Stimulated activated naive CD8-positive, alpha-beta T cell treated with anti-CD3 and anti-CD28 coated beads, Interleukin-15, Interleukin-2, amounts not matched to agents 100 ng/mL and 50 ng/mL, for 24 hours (primary cell): ENCODE data around the gene PLOD1.

Experiments used
- H3K27ac Mint-ChIP-seq: one replicate; pipeline ENCODE4 v1.8.0; 2021; ENCODE audit warnings: mild to moderate bottlenecking, mixed read lengths
- H3K27me3 Mint-ChIP-seq: one replicate; pipeline ENCODE4 v1.8.0; 2021; ENCODE audit warnings: mixed read lengths
- H3K36me3 Mint-ChIP-seq: one replicate; pipeline ENCODE4 v1.8.0; 2021; ENCODE audit warnings: low read depth, mixed read lengths
- H3K4me1 Mint-ChIP-seq: one replicate; pipeline ENCODE4 v1.8.0; 2021; ENCODE audit warnings: low read depth, mixed read lengths
- H3K4me3 Mint-ChIP-seq: one replicate; pipeline ENCODE4 v1.8.0; 2021; ENCODE audit warnings: mild to moderate bottlenecking, mixed read lengths
- H3K9me3 Mint-ChIP-seq: one replicate; pipeline ENCODE4 v1.8.0; 2021; ENCODE audit warnings: mixed read lengths

Gene PLOD1

DNA sequence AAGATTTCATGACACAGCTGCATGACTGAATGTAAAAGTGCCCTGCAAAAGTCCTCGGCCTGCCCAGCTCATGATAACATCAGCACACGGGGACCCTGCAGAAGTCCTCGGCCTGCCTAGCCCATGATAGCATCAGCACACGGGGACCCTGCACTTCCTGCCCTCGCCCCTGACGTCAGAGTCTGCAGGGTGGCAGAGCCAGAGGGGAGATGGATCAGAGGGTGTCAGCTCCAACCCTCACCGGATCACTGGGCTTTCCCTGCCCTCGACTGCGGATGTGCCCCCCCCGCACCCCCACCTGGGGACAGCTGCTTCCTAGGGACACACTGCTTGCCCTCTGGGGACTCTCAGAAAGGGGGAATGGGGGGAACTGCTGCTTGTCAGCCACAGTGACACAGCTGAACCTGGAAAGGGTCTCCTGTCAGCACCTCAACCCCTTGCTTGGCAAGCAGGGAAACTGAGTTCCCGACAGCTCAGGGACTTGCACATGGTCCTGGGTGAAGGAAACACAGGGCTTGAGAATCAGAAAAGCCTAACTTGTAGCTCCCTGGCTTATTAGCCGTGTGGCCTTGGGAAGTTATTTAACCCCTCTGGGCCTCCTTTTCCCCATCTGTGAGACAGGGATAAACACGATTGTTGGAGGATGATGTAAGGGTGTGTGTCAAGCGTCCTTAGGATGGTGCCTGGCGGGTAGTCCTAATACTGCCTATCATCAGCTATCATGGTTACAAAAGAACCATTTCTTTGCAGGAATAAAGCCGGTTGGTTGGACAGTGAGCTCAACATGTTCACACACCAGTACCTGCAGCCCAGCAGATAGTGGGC is 76.4 kb downstream of the PLOD1 start:
- H3K9me3 Mint-ChIP-seq, result no peaks in the 10 kb centered on the region
- no peak overlapping the region for H3K4me3 Mint-ChIP-seq
- H3K4me1 Mint-ChIP-seq, result peaks cover 24% of the 10 kb centered on the region
- H3K36me3 Mint-ChIP-seq, result peaks cover 54% of the 10 kb centered on the region
- peak overlapping the region; percentile 41 for H3K27ac Mint-ChIP-seq
- no peaks in the 10 kb centered on the region for H3K27me3 Mint-ChIP-seq

DNA sequence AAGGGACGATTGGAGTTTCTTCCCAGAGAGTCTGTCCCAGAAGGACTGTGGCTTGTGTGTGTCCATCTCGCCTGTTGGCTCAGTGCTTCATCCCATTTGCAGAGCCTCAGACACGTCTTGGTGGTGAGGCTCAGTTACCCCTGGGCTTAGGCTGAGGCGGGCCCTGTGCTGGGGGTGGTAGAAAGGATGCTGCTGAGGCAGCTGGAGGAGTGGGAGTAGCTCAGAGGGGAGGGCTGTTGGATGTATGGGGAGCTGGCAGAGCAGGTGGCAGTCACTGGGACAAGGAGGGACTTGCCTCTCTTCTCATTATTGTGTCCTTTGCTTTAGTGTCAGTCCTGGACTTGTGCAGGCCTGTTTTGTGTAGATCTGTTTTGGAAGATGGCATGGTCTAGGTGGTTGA is 77.5 kb downstream of the PLOD1 start:
- Mint-ChIP-seq H3K4me3 (no peak overlapping the region), H3K9me3 (no peaks in the 10 kb centered on the region), H3K27me3 (no peaks in the 10 kb centered on the region), H3K36me3 (peaks cover 45% of the 10 kb centered on the region), H3K27ac (peak overlapping the region; percentile 21), H3K4me1 (peaks cover 24% of the 10 kb centered on the region)

DNA sequence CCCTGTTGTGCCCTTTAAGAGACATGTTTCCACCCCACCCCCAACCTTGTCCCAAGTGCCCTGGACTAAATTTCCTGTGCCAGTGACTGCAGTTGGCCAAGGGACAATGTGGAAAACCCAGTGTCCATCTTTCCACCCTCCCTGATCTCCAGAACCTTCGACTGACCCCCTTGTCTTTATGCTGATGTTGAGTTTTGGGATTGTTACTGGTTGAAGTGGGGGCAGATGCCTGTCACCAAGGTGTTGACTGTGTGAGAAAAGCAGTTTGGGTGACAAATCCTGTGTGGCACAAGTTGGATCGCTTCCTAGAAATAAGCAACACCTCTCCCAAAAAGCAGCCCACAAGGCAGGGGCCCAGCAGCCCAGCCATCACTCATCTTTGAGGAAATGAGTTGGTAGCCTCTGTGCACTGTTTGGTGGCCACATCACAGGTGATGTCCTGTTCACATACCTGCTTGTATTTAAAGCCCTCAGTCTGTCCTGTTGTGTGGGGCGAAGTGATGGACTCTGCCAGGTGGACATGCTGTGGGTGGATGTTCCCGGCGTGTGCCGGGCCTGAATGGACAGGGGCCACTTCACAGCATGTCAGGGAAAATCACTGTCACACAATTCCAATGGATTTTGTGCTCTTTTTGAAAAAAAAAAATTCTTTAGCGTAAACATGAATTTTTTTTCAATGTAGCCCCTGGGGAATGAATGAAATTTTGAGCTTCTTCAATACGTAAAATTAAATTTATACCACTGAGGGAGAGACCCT is 78.2 kb downstream of the PLOD1 start:
- H3K4me1 Mint-ChIP-seq, result peaks cover 24% of the 10 kb centered on the region
- H3K27ac Mint-ChIP-seq, result no peak overlapping the region
- no peak overlapping the region for H3K4me3 Mint-ChIP-seq
- H3K27me3 Mint-ChIP-seq, result no peaks in the 10 kb centered on the region
- H3K9me3 Mint-ChIP-seq, result no peaks in the 10 kb centered on the region
- H3K36me3 Mint-ChIP-seq, result peaks cover 38% of the 10 kb centered on the region

DNA sequence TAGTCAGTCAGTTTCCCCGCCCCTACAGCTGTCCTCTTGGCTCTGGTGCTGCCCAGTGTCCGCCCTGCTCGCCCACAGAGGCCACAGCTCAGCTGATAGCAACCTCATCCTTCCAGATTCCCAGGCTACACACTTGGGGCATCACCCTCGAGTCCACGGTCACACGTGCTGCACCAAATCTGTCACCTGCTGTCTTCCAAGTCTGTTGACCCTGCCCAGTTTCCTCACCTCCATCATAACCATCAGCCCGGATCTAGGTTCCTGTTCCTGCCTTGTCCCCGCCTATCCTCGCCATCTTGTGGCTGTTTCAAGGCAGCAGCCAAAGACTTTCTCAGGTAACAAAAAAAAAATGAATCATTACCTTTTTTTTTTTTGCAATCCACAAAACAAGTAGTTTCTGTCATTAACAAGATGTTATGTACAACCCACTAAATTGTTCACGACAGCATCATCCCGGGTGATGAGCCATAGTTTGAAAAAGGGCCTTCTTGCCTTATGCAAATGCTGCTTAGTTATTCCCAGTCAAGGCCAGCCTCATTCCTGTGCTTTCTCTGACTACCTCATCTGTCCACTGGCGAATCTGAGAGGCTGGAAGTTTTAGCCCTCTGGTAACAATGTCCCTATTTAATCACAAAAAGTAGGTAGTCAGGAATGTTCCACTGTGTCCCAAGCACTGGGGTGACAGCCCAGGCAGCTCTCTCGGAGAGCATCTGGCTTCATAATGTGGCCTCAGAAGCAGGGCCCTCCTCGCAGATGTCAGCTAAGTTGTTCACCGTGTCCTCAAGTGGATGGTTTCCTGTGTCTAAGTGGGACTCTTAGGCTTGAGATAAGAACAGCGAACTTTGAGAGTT is 79.8 kb downstream of the PLOD1 start:
- H3K4me1 Mint-ChIP-seq, result peaks cover 24% of the 10 kb centered on the region
- peaks cover 36% of the 10 kb centered on the region for H3K36me3 Mint-ChIP-seq
- no peaks in the 10 kb centered on the region for H3K27me3 Mint-ChIP-seq
- no peaks in the 10 kb centered on the region for H3K9me3 Mint-ChIP-seq
- H3K4me3 Mint-ChIP-seq, result no peak overlapping the region
- H3K27ac Mint-ChIP-seq, result no peak overlapping the region

DNA sequence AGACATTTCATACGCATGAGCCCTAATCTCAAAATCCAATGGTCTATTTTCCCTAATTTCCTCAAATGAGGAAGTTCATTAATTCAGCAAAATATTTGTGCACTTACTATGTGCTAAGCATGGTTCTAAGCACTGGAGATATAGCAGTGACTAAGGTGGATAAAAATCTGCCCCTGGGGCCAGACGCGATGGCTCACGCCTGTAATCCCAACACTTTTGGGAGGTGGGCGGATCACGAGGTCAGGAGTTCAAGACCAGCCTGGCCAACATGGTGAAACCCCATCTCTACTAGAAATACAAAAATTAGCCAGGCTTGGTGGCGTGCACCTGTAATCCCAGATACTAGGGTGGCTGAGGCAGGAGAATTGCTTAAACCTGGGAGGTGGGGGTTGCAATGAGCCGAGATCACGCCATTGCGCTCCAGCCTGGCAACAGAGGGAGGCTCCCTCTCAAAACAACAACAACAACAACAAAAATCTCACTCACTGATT is 80.5 kb downstream of the PLOD1 start:
- Mint-ChIP-seq H3K27ac (no peak overlapping the region), H3K4me1 (peaks cover 26% of the 10 kb centered on the region)

DNA sequence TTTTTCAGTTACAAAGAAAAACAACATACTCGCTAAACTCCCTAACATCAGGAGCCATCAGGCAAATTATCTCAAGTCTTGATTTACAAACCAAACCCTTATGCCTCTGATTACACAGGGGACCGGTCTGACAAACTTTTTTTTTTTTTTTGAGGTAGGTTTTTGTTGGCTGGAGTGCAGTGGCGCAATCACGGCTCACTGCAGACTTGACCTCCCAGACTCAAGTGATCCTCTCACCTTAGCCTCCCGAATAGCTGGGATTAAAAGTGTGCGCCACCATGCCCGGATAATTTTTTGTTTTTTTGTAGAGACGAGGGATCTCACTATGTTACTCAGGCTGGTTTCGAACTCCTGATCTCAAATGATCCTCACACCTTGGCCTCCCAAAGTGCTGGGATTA is 81.0 kb downstream of the PLOD1 start:
- Mint-ChIP-seq H3K27me3 (no peaks in the 10 kb centered on the region), H3K4me1 (peaks cover 30% of the 10 kb centered on the region), H3K4me3 (no peak overlapping the region), H3K9me3 (no peaks in the 10 kb centered on the region), H3K36me3 (peaks cover 28% of the 10 kb centered on the region), H3K27ac (no peak overlapping the region)

More for the DNA sequence above, 80.5 kb downstream of the PLOD1 start:
- Mint-ChIP-seq H3K9me3 (no peaks in the 10 kb centered on the region), H3K4me3 (no peak overlapping the region), H3K36me3 (peaks cover 31% of the 10 kb centered on the region), H3K27me3 (no peaks in the 10 kb centered on the region)

DNA sequence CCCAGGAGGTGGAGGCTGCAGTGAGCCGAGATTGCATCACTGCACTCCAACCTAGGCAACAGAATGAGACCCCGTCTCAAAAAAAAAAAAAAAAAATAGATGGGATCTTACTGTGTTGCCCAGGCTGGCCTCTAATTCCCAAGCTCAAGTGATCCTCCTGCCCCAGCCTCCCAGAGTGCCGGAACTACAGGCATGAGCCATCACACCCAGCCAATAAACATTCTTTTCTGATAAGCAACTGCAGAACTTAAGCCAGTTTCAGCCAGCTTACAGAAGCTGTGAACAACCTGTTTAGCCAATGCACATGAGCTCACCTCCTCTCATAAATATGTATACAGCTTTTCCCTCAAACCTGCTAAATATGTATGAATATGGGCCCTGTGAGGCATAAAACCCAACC is 81.7 kb downstream of the PLOD1 start:
- Mint-ChIP-seq H3K4me1 (peaks cover 30% of the 10 kb centered on the region), H3K27ac (no peak overlapping the region), H3K36me3 (peaks cover 25% of the 10 kb centered on the region), H3K27me3 (no peaks in the 10 kb centered on the region), H3K4me3 (no peak overlapping the region), H3K9me3 (no peaks in the 10 kb centered on the region)

DNA sequence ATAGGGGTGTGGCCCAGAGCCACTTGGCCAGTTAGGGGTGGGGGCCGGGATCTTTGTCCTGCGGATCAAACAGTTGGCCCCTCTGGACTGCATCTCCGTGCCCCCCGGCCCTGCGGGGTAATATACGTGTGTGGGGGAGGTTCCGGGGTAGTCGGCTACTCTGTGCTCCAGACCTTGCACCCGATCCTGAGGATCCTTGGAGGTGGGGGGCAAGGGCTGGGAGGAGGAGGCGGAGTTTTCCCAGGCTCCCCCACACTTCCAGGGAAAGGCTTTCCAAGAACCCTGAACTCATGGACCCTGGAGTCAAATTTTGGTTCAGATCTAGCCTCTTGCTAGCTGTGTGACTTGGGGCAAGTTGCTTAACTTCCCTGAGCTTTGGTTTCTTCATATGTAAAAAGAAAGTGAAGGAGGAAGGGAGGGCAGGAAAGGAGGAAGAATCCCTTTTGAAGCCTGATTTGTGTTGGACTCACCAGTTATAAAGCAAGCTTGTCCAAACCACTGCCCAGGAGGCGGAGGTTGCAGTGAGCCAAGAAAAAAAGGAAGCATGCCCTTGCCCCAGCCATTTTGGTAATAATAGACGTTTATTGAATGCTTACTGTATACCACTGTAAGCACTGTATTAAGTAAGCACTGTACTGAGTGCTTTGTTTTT is 85.5 kb downstream of the PLOD1 start:
- H3K4me1 Mint-ChIP-seq, result peaks cover 9% of the 10 kb centered on the region
- H3K4me3 Mint-ChIP-seq, result peak overlapping the region; percentile 85
- no peaks in the 10 kb centered on the region for H3K27me3 Mint-ChIP-seq
- H3K9me3 Mint-ChIP-seq, result no peaks in the 10 kb centered on the region
- H3K27ac Mint-ChIP-seq, result peak overlapping the region; percentile 77
- peaks cover 11% of the 10 kb centered on the region for H3K36me3 Mint-ChIP-seq

DNA sequence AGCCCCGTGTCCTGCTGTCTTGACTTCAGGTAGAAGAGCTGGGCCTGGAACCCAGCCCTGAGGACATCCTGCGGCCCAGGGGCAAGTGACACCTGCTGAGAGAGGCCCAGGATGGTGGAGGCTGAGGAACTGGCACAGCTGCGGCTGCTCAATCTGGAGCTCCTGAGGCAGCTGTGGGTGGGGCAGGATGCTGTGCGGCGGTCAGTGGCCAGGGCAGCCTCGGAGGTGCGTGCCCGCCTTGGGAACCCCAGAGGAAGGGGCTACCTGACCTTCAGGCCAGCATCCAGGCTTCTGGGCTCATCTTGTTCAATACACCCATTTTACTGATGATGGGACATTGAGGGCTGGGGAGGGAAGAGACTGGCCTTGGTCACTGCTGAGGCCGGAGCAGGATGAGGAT is 87.1 kb downstream of the PLOD1 start:
- no peak overlapping the region for H3K4me3 Mint-ChIP-seq
- H3K36me3 Mint-ChIP-seq, result peaks cover 21% of the 10 kb centered on the region
- no peak overlapping the region for H3K27ac Mint-ChIP-seq
- H3K9me3 Mint-ChIP-seq, result no peaks in the 10 kb centered on the region
- H3K4me1 Mint-ChIP-seq, result peaks cover 9% of the 10 kb centered on the region
- no peaks in the 10 kb centered on the region for H3K27me3 Mint-ChIP-seq

DNA sequence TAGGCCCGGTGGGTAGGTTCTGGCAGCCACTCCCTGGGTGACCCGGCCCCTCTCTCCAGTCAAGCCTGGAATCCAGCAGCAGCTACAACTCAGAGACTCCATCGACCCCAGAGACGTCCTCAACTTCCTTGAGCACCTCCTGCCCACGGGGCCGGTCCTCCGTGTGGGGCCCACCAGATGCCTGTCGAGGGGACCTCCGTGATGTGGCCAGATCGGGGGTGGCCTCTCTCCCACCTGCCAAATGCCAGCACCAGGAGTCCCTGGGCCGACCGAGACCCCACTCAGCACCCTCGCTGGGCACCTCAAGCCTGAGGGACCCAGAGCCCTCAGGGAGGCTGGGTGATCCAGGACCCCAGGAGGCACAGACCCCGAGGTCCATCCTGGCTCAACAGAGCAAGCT is 87.5 kb downstream of the PLOD1 start:
- H3K4me3 Mint-ChIP-seq, result no peak overlapping the region

More for the DNA sequence above, 87.5 kb downstream of the PLOD1 start:
- no peaks in the 10 kb centered on the region for H3K9me3 Mint-ChIP-seq
- peaks cover 25% of the 10 kb centered on the region for H3K36me3 Mint-ChIP-seq
- H3K27ac Mint-ChIP-seq, result no peak overlapping the region
- H3K27me3 Mint-ChIP-seq, result no peaks in the 10 kb centered on the region
- H3K4me1 Mint-ChIP-seq, result peaks cover 9% of the 10 kb centered on the region
